OCI-LY7 (cell line): ENCODE data around the gene IRF2BP2. TPM values are rescaled to one million over a fixed set of nuclear protein-coding genes. Genes with fewer than 3 reads are reported as not detected.

Experiments
- BruUV-seq: library from RNA; stranded (reverse); fragments of 400-500 nt; replicated peaks from 2 replicates; lab custom pipeline; 2021; lab: Mats Ljungman, UMichigan
- CTCF ChIA-PET: fragments of 300-600 bp; sonication (Branson Sonifier 250); formaldehyde crosslinking; loops from one replicate; lab custom pipeline; 2022; ENCODE audit warnings: antibody characterized with exemption; ENCODE audit not compliant: unreplicated experiment; lab: Charles Lee
- POLR2A ChIA-PET: fragments of 300-600 bp; sonication (Branson Sonifier 250); formaldehyde crosslinking; loops from one replicate; lab custom pipeline; 2022; ENCODE audit warnings: antibody characterized with exemption; lab: Charles Lee
- DNase-seq: peaks from one replicate; pipeline ENCODE4 v3.0.0-alpha.2; 2015; ENCODE audit warnings: low spot score
- H2AFZ ChIP-seq: fragments of 200-600 bp; sonication (generic), shearing (Covaris generic); 2 replicates; pipeline ENCODE4 v1.6.1; 2014; ENCODE audit warnings: mild to moderate bottlenecking, antibody characterized with exemption, low read length, moderate library complexity
- H3K27ac ChIP-seq: fragments of 200-600 bp; sonication (generic); 2 replicates; pipeline ENCODE4 v1.5.1; 2014; ENCODE audit warnings: mixed run types, low read depth, mild to moderate bottlenecking, moderate library complexity, low read length, inconsistent platforms; ENCODE audit not compliant: poor library complexity, severe bottlenecking
- H3K36me3 ChIP-seq: fragments of 200-600 bp; sonication (generic); 2 replicates; pipeline ENCODE4 v1.6.1; 2014; ENCODE audit warnings: mild to moderate bottlenecking, antibody characterized with exemption, low read length, moderate library complexity, mixed read lengths; ENCODE audit not compliant: insufficient read depth
- H3K4me1 ChIP-seq: fragments of 200-600 bp; sonication (generic); 2 replicates; pipeline ENCODE4 v1.5.1; 2014; ENCODE audit warnings: mild to moderate bottlenecking, low read length; ENCODE audit not compliant: insufficient read depth, poor library complexity, severe bottlenecking
- H3K4me2 ChIP-seq: fragments of 200-600 bp; sonication (generic); 2 replicates; pipeline ENCODE4 v1.6.1; 2014; ENCODE audit warnings: mild to moderate bottlenecking, low read length
- H3K4me3 ChIP-seq: fragments of 200-600 bp; sonication (generic); 2 replicates; pipeline ENCODE4 v1.5.1; 2014; ENCODE audit warnings: mild to moderate bottlenecking, low read depth, low read length; ENCODE audit not compliant: poor library complexity, severe bottlenecking
- H3K79me2 ChIP-seq: fragments of 200-600 bp; sonication (generic); 2 replicates; pipeline ENCODE4 v1.6.1; 2016; ENCODE audit warnings: low read depth, mild to moderate bottlenecking, low read length, moderate library complexity, mixed read lengths; ENCODE audit not compliant: insufficient read depth
- H3K9me2 ChIP-seq: fragments of 200-600 bp; sonication (generic); 2 replicates; pipeline ENCODE4 v1.6.1; 2016; ENCODE audit warnings: mild to moderate bottlenecking, low read length, mixed read lengths; ENCODE audit not compliant: insufficient read depth
- H3K9me3 ChIP-seq: fragments of 200-600 bp; sonication (generic); 2 replicates; pipeline ENCODE4 v1.6.1; 2014; ENCODE audit warnings: mild to moderate bottlenecking, mixed run types, low read length, mixed read lengths
- H4K20me1 ChIP-seq: fragments of 200-600 bp; sonication (generic); 2 replicates; pipeline ENCODE4 v1.6.1; 2014; ENCODE audit warnings: mild to moderate bottlenecking, antibody characterized with exemption, low read length, moderate library complexity, mixed read lengths; ENCODE audit not compliant: insufficient read depth
- CTCF ChIP-seq: fragments of 200-600 bp; sonication (generic); conservative IDR thresholded peaks from 2 replicates; pipeline ENCODE4 v1.5.1; 2014; ENCODE audit warnings: mild to moderate bottlenecking, antibody characterized with exemption, low read length, moderate library complexity, mixed read lengths
- EZH2phosphoT487 ChIP-seq: fragments of 200-600 bp; sonication (generic); IDR thresholded peaks from 2 replicates; pipeline ENCODE4 v1.6.1; 2018; ENCODE audit warnings: low read depth, borderline replicate concordance, mild to moderate bottlenecking, mixed run types, antibody characterized with exemption, low read length, moderate library complexity, mixed read lengths
- intact Hi-C: fragments of 100-400 bp; cut with micrococcal nuclease; formaldehyde crosslinking; loops from one replicate; pipeline ENCODE4 v1.10.0; 2022; ENCODE audit not compliant: unreplicated experiment
- total RNA-seq, 2 experiments: library from RNA; depleted of rRNA in 1 of 2; stranded (reverse); fragments of >200 nt in 1 of 2; shearing (Covaris generic) in 1 of 2; gene quantifications; 2 replicates each; pipeline ENCODE4 v1.2.3, GENCODE V29; 2014 to 2022

The IRF2BP2 gene
- total RNA-seq, 2 experiments from 2014 or later: 40.6 to 65.9 TPM

- no TSS peak for BruUV-seq
- no peak overlapping the region for H3K4me2 ChIP-seq
- no peak overlapping the region for H3K27ac ChIP-seq
- no peaks in the 10 kb centered on the region for H3K9me2 ChIP-seq
- no peak for DNase-seq
- ChIA-PET POLR2A (interaction anchor here (0.7 to 1.3 kb wide), 3 partner anchors 18 to 70 kb away, joined by 3 to 6 read pairs (median 3); no protein-coding TSS in a partner anchor), CTCF (no interaction called here)
- no peak overlapping the region for H3K4me3 ChIP-seq
- no peaks in the 10 kb centered on the region for H3K79me2 ChIP-seq
- no peaks in the 10 kb centered on the region for H3K4me1 ChIP-seq
- TF ChIP-seq EZH2phosphoT487: no peak
- no peak for TF ChIP-seq CTCF
- no peaks in the 10 kb centered on the region for H4K20me1 ChIP-seq
- H3K36me3 ChIP-seq: no peaks in the 10 kb centered on the region
- H2AFZ ChIP-seq: no peak overlapping the region
- no peaks in the 10 kb centered on the region for H3K9me3 ChIP-seq
- intact Hi-C loops: no loop called here
Measured at GRCh38 chr1:234561319-234561718, 48.7 kb downstream of the IRF2BP2 start.

GRCh38 chr1:234559902-234560676 is 49.9 kb downstream of the IRF2BP2 start:
- BruUV-seq: no TSS peak
- Histone ChIP-seq H3K36me3 (no peaks in the 10 kb centered on the region), H3K27ac (no peak overlapping the region), H3K4me1 (no peaks in the 10 kb centered on the region), H3K9me3 (no peaks in the 10 kb centered on the region), H3K79me2 (no peaks in the 10 kb centered on the region), H4K20me1 (no peaks in the 10 kb centered on the region), H3K9me2 (no peaks in the 10 kb centered on the region), H3K4me2 (no peak overlapping the region), H3K4me3 (no peak overlapping the region), H2AFZ (no peak overlapping the region)
- no peak for TF ChIP-seq CTCF
- TF ChIP-seq EZH2phosphoT487: no peak
- ChIA-PET CTCF (interaction anchor here (0.6 kb wide), 1 partner anchor 742 kb away, joined by 3 read pairs; no protein-coding TSS in a partner anchor), POLR2A (interaction anchor here (0.6 to 1.3 kb wide), 4 partner anchors 16 to 1725 kb away, joined by 3 to 4 read pairs (median 3); no protein-coding TSS in a partner anchor)
- intact Hi-C loops: no loop called here
- DNase-seq: no peak
